Measurements from ENCODE around the gene GNAQ.
"Not testable (repeated sequence)": the region's sequence is repeated elsewhere in the genome, so short reads cannot be mapped to it uniquely, and the experiment has no call there.

GRCh38 chr9:77718298-77718640 is 313.3 kb downstream of the GNAQ start:
- TF ChIP-seq CTCF (IDR thresholded peaks at IDR 0.05; ENCODE audit: low read depth, low read length, poor library complexity, severe bottlenecking); EZH2phosphoT487 (IDR thresholded peaks at IDR 0.05; ENCODE audit: borderline replicate concordance, low read length): not testable (repeated sequence)

Measured in DOHH2 (cell line).